Transverse colon (tissue), 4 donors: ENCODE measurements around the gene MPZL3. TPM values are rescaled to one million over a fixed set of nuclear protein-coding genes. Genes with fewer than 3 reads are reported as not detected.
"Not testable (repeated sequence)": the region's sequence is repeated elsewhere in the genome, so short reads cannot be mapped to it uniquely, and the experiment has no call there.

Experiments
- DNase-seq: peaks from one replicate; pipeline ENCODE4 v3.0.0-alpha.2; 2019
- H3K27ac ChIP-seq, 4 donors: fragments of 200-600 bp; sonication (generic); 2 replicates each; pipeline ENCODE4 v1.5.1; 2016 to 2018; ENCODE audit warnings: inconsistent platforms in 4 of 4
- H3K27me3 ChIP-seq: fragments of 200-600 bp; sonication (generic); 2 replicates; pipeline ENCODE4 v1.5.1; 2017; ENCODE audit warnings: inconsistent platforms
- H3K36me3 ChIP-seq, 4 donors: fragments of 200-600 bp; sonication (generic); 2 replicates each; pipeline ENCODE4 v1.5.1; 2017 to 2019; ENCODE audit warnings: inconsistent platforms in 4 of 4
- H3K4me1 ChIP-seq, 4 donors: fragments of 200-600 bp; sonication (generic); 2 replicates each; pipeline ENCODE4 v1.5.1; 2017 to 2020; ENCODE audit warnings: inconsistent platforms in 4 of 4
- H3K4me3 ChIP-seq, 4 donors: fragments of 200-600 bp; sonication (generic); 1 replicate in 1 of 4; 2 replicates in 3 of 4; pipeline versions ENCODE4 v1.5.1 to v1.6.1; 2017 to 2019; ENCODE audit warnings: inconsistent platforms in 4 of 4
- H3K9me3 ChIP-seq, 2 donors: fragments of 200-600 bp; sonication (generic); 2 replicates each; pipeline ENCODE4 v1.5.1; 2017 to 2019; ENCODE audit warnings: inconsistent platforms in 2 of 2
- CTCF ChIP-seq, 5 experiments: fragments of 200-600 bp in 3 of 5; fragments of 450-650 bp in 2 of 5; sonication (generic) in 3 of 5; IDR thresholded peaks; 1 replicate in 2 of 5; 2 replicates in 3 of 5; pipeline ENCODE4 v1.5.1; 2016 to 2017; ENCODE audit warnings: antibody characterized with exemption in 5 of 5, inconsistent platforms in 3 of 5, mild to moderate bottlenecking in 2 of 5, moderate library complexity in 1 of 5
- EP300 ChIP-seq: sonication (generic); formaldehyde crosslinking; IDR thresholded peaks from one replicate; pipeline ENCODE4 v1.6.1; 2017; ENCODE audit warnings: antibody characterized with exemption, low read depth
- POLR2A ChIP-seq: fragments of 450-650 bp; IDR thresholded peaks from one replicate; pipeline ENCODE4 v1.6.1; 2016; ENCODE audit warnings: antibody characterized with exemption, mild to moderate bottlenecking, moderate library complexity
- POLR2AphosphoS5 ChIP-seq, 3 donors: sonication (generic); formaldehyde crosslinking; IDR thresholded peaks; one replicate each; pipeline ENCODE4 v1.6.1; 2016; ENCODE audit warnings: antibody characterized with exemption in 3 of 3
- WGBS, 2 donors: methylation state at CpG; one replicate each; pipeline ENCODE4 v1.1.5; 2018; ENCODE audit warnings: low coverage in 1 of 2; 5-methylcytosine and 5-hydroxymethylcytosine counted together
- in situ Hi-C, 4 donors: fragments of 200-750 bp; cut with MboI; loops; one replicate each; pipeline versions ENCODE4 v1.15.0 to v1.15.1; 2017; ENCODE audit warnings: low sequenced_read_pairs in 3 of 4, low pct_ligation_motif_present in 1 of 4, low pct_unique_long_range_greater_than_20kb in 1 of 4
- intact Hi-C: fragments of 100-400 bp; cut with DNase I; formaldehyde crosslinking; loops from one replicate; pipeline ENCODE4 v1.15.1; 2023; ENCODE audit warnings: low total_unique reads
- small RNA-seq, 4 donors: library from RNA; depleted of rRNA; stranded (forward); fragments of <200 nt; gene quantifications; one replicate each; pipeline ENCODE3, GENCODE V24; 2016
- total RNA-seq, 4 donors: library from RNA; depleted of rRNA; stranded (reverse); fragments of >200 nt; gene quantifications; one replicate each; pipeline ENCODE4 v1.1.0, GENCODE V29; 2016

Gene MPZL3
- total RNA-seq, 4 donors from 2014 or later: 2.4 to 15.2 (median 8.2) TPM

DNA sequence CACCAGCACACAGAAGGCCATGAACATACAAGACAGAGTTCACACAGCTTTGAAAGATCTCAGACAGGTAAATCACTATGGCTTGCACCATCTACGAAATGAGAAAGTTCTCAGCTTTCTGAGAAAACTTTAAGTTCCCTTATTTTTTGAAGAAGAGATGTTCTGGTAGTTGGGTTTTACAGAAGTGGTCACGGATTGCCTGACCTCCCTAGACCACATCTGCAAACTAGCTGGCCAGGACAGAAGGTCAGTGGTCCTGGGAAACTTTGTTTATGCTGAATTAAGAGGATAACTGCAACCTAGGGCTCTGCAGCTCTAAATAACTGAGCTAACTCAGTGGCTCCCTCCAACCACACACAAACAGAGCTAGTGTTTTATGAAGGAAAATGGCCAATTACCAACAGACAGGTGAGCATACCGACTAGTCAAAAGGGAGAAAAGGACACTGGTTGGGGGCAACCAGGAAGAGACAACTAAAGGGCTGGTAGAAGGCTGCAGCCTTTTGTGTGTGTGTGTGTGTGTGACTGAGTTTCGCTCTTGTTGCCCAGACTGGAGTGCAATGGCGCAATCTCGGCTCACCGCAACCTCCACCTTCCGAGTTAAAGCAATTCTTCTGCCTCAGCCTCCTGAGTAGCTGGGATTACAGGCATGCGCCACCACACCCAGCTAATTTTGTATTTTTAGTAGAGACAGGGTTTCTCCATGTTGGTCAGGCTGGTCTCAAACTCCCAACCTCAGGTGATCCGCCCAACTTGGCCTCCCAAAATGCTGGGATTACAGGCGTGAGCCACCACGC lies 67.2 kb downstream of the MPZL3 start:
- Histone ChIP-seq H3K27ac (no peak overlapping the region), H3K4me1 (peaks cover 0 to 9% (median 0%) of the 10 kb centered on the region in 4 donors), H3K4me3 (no peak overlapping the region), H3K36me3 (no peaks in the 10 kb centered on the region), H3K9me3 (no peaks in the 10 kb centered on the region), H3K27me3 (peaks cover 10% of the 10 kb centered on the region)
- DNase-seq: no peak
- 87% methylated on average over 12 of the region's 12 CpGs; no CpG with 5 or more reads in 1 of the 2 donors for WGBS, 2 donors
- TF ChIP-seq POLR2AphosphoS5 (IDR thresholded peaks at IDR 0.05) (no peak), EP300 (no peak), POLR2A (no peak), CTCF (IDR thresholded peaks at IDR 0.05) (no peak)
- intact Hi-C loops: no loop called here
- in situ Hi-C loops: loop anchor here in 2 of 4 donors (25.0 kb wide), 3 partner anchors 102 to 302 kb away; partner anchors contain the start of gene UBE4A (in 2 of the 2)

DNA sequence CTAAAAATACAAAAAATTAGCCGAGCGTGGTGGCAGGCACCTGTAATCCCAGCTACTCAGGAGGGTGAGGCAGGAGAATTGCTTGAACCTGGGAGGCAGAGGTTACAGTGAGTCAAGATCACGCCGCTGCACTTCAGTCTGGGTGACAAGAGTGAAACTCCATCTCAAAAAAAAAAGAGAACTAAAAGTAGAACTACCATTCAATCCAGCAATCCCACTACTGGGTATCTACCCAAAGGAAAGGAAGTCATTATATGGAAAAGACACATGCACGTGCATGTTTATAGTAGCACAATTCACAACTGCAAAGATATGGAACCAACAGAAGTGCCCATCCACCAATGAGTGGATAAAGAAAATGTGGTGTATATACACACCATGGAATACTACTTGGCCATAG lies 68.5 kb downstream of the MPZL3 start:
- H3K4me3 ChIP-seq, H3K27me3 ChIP-seq, H3K9me3 ChIP-seq, H3K36me3 ChIP-seq, DNase-seq, intact Hi-C loops, H3K27ac ChIP-seq: not testable (repeated sequence)
- in situ Hi-C loops: loop anchor here in 2 of 4 donors (25.0 kb wide), 3 partner anchors 104 to 304 kb away; partner anchors contain the start of gene UBE4A (in 2 of the 2)
- H3K4me1 ChIP-seq: peaks cover 0 to 12% (median 0%) of the 10 kb centered on the region in 4 donors
- 76 to 86% methylated on average over 3 to 5 of the region's 5 CpGs for WGBS, 2 donors

DNA sequence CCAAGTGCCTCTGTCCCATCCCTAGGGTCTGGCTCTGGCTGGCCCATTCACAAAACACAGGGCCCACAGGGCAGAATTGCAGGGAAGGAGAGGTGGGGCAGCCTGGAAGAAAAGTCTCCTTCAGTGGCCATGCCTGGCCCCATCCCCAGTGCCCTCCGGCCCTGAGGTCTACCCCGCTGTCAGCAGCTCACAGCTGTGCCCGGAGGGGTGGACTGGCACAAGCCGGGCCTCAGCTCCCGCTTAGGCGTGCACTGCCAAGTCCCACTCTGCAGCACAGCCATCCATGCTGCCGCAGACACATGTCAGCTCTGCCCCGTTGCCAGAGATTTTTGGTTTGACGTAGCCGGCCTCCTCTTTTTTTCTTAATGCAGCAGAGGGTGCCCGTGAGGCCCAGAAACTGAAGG lies 71.9 kb downstream of the MPZL3 start:
- WGBS, 2 donors: 53 to 60% methylated on average over 1 to 11 of the region's 11 CpGs
- Histone ChIP-seq H3K4me3 (peak overlapping the region in 1 of 4 donors; percentile 2), H3K27ac (no peak overlapping the region), H3K9me3 (no peaks in the 10 kb centered on the region), H3K4me1 (peaks cover 0 to 18% (median 0%) of the 10 kb centered on the region in 4 donors), H3K36me3 (no peaks in the 10 kb centered on the region), H3K27me3 (peaks cover 21% of the 10 kb centered on the region)
- peak; percentile 26 for DNase-seq
- intact Hi-C loops: no loop called here
- TF ChIP-seq CTCF (IDR thresholded peaks at IDR 0.05) (no peak), POLR2A (no peak), POLR2AphosphoS5 (IDR thresholded peaks at IDR 0.05) (no peak), EP300 (no peak)
- in situ Hi-C loops: loop anchor here in 2 of 4 donors (25.0 kb wide), 3 partner anchors 107 to 307 kb away; partner anchors contain the start of gene UBE4A (in 2 of the 2)

- peaks cover 0 to 18% (median 0%) of the 10 kb centered on the region in 4 donors for H3K4me1 ChIP-seq
- intact Hi-C loops: no loop called here
- no peak overlapping the region for H3K4me3 ChIP-seq
- WGBS, 2 donors: 85% methylated on average over 4 of the region's 4 CpGs; no CpG with 5 or more reads in 1 of the 2 donors
- in situ Hi-C loops: loop anchor here in 2 of 4 donors (25.0 kb wide), 3 partner anchors 111 to 311 kb away; partner anchors contain the start of gene UBE4A (in 2 of the 2)
- TF ChIP-seq EP300: no peak
- no peak for TF ChIP-seq POLR2A
- TF ChIP-seq CTCF (IDR thresholded peaks at IDR 0.05): no peak
- no peak for TF ChIP-seq POLR2AphosphoS5 (IDR thresholded peaks at IDR 0.05)
- H3K36me3 ChIP-seq: no peaks in the 10 kb centered on the region
- H3K27ac ChIP-seq: no peak overlapping the region
- DNase-seq: no peak
- H3K27me3 ChIP-seq: peaks cover 27% of the 10 kb centered on the region
- H3K9me3 ChIP-seq: no peaks in the 10 kb centered on the region
Measured at GRCh38 chr11:118176778-118177134, 75.4 kb downstream of the MPZL3 start.

Small RNA genes within 50 kb of the gene (small RNA-seq; reads per million reads assigned to genes)
- 0 reads per million in 4 donors for gene HSPE1P18

Other genes starting within 250 kb of the MPZL3 start
- 100 to 1,000 TPM; 224 to 423 (median 248) TPM for gene TMPRSS4, start 175.3 kb downstream of the MPZL3 start, total RNA-seq
- gene SMIM35, start 165.4 kb downstream of the MPZL3 start, total RNA-seq: not detected
- gene SCN4B, start 99.5 kb downstream of the MPZL3 start, total RNA-seq: 1 to 10 TPM in 1 of 4 donors, under 1 TPM in 2, not detected in 1; 0.41 to 1.1 (median 0.75) TPM
- gene SCN2B, start 75.7 kb downstream of the MPZL3 start, total RNA-seq: under 1 TPM in 2 of 4 donors, not detected in 2; 0.14 to 0.37 TPM
- 10 to 100 TPM in 2 of 4 donors, 1 to 10 TPM in 2; 3.2 to 15.1 (median 8.0) TPM for gene JAML, start 27.4 kb downstream of the MPZL3 start, total RNA-seq
- 10 to 100 TPM; 59.5 to 86.5 (median 75.0) TPM for gene MPZL2, start 11.9 kb upstream of the MPZL3 start, total RNA-seq
- gene CD3E, start 52.4 kb upstream of the MPZL3 start, total RNA-seq: 1 to 10 TPM in 3 of 4 donors, under 1 TPM in 1; 0.80 to 7.1 (median 5.3) TPM
- gene CD3D, start 90.3 kb upstream of the MPZL3 start, total RNA-seq: 10 to 100 TPM in 2 of 4 donors, 1 to 10 TPM in 1, not detected in 1; 3.5 to 19.2 (median 15.3) TPM
- 1 to 10 TPM in 3 of 4 donors, not detected in 1; 2.2 to 5.4 (median 2.2) TPM for gene CD3G, start 92.0 kb upstream of the MPZL3 start, total RNA-seq
- gene UBE4A, start 107.2 kb upstream of the MPZL3 start, total RNA-seq: 10 to 100 TPM; 42.3 to 54.3 (median 49.2) TPM
- gene ATP5MG, start 149.2 kb upstream of the MPZL3 start, total RNA-seq: 10 to 100 TPM in 3 of 4 donors, 1 to 10 TPM in 1; 3.8 to 74.2 (median 46.9) TPM
- 100 to 1,000 TPM in 1 of 4 donors, 10 to 100 TPM in 3; 51.1 to 120 (median 75.5) TPM for gene KMT2A, start 184.1 kb upstream of the MPZL3 start, total RNA-seq